Measurements from ENCODE around the gene TP53I13. TPM values are rescaled to one million over a fixed set of nuclear protein-coding genes. Genes with fewer than 3 reads are reported as not detected.

The TP53I13 gene
- total and polyA plus RNA-seq, 2 of the 13 experiments (the other 11 are each of a cell fraction or from before 2014, with no cell fraction given) = 16.9 to 25.7 TPM

GRCh38 chr17:29590411-29591145 lies 22.1 kb downstream of the TP53I13 start (continued):
- TF ChIP-seq ZNF557 (CRISPR knock-in tag; IDR thresholded peaks at IDR 0.05) = 0 out of 2 replicates have a peak, but pooled peaks have one; percentile 32
- TF ChIP-seq ZFX (CRISPR knock-in tag; IDR thresholded peaks at IDR 0.05; ENCODE audit: low read depth) = peak; percentile 52; the same call in 1 of the 2 replicates
- 0 out of 2 replicates have a peak, but pooled peaks have one; percentile 2 for TF ChIP-seq KDM2A (CRISPR knock-in tag; IDR thresholded peaks at IDR 0.05; ENCODE audit: borderline replicate concordance, low read depth)
- no peak for TF ChIP-seq PAF1 (CRISPR knock-in tag; IDR thresholded peaks at IDR 0.05)
- no peak for TF ChIP-seq MEF2D (CRISPR knock-in tag; IDR thresholded peaks at IDR 0.05)
- TF ChIP-seq GTF3A (CRISPR knock-in tag; conservative IDR thresholded peaks at IDR 0.05) = no peak
- TF ChIP-seq SP2 (CRISPR knock-in tag; IDR thresholded peaks at IDR 0.05) = no peak

GRCh38 chr17:29591146-29591736 lies 22.7 kb downstream of the TP53I13 start:
- peak overlapping the region; percentile 62 for H3K27ac ChIP-seq (ENCODE audit: extremely low read length, insufficient read depth, low read length)
- in situ Hi-C loops (cut with HindIII; ENCODE audit: extremely low pct_ligation_motif_present, low pct_unique_long_range_greater_than_20kb) (no loop called here), intact Hi-C loops (cut with micrococcal nuclease; ENCODE audit: unreplicated experiment) (loop anchor here (1.0 to 10.0 kb wide), 3 partner anchors 11 to 216 kb away; no protein-coding TSS in a partner anchor)
- H3K4me3 ChIP-seq (replicated peaks in 1 of 3; ENCODE audit: insufficient read depth in 1 of 3, low read depth in 2 of 3, low read length in 3 of 3) = peak overlapping the region; percentile 70 to 91 (median 89)
- POLR2A ChIA-PET = interaction anchor here (0.9 to 3.0 kb wide), 9 partner anchors 16 to 297 kb away, joined by 3 to 23 read pairs (median 7); partner anchors contain the start of genes ABHD15, NUFIP2 and TAOK1
- H3K36me3 ChIP-seq (replicated peaks in 1 of 2; ENCODE audit: control insufficient read depth in 1 of 2, insufficient read depth in 2 of 2, low read length in 2 of 2) = no peaks in the 10 kb centered on the region
- peak overlapping the region; percentile 89 for H3K4me2 ChIP-seq (ENCODE audit: low read depth, low read length)
- 0% methylated on average over 16 of the region's 31 CpGs for WGBS (ENCODE audit: low lambda C conversion rate)
- TSS peak; percentile 54 for BruUV-seq (replicated peaks)
- DNase-seq (ENCODE audit: low spot score) (peak; percentile 58), FAIRE-seq (peak; percentile 26), ATAC-seq (peak; percentile 43)
- peaks cover 14% of the 10 kb centered on the region; the same call in 1 of the 2 replicates for H4K20me1 ChIP-seq (ENCODE audit: insufficient read depth, low read length)
- H3K9ac ChIP-seq (ENCODE audit: insufficient read depth, low read depth, low read length) = peak overlapping the region; percentile 72
- CTCF ChIA-PET (ENCODE audit: low intra/inter-chr PET ratio, low total read pairs) = interaction anchor here (1.6 to 3.1 kb wide), 3 partner anchors 11 to 221 kb away, joined by 5 to 39 read pairs (median 10); no protein-coding TSS in a partner anchor
- H3K4me1 ChIP-seq (ENCODE audit: insufficient read depth, low read length) = peaks cover 59% of the 10 kb centered on the region
- H3K79me2 ChIP-seq (ENCODE audit: insufficient read depth, low read length) = peaks cover 23% of the 10 kb centered on the region
- H3K9me3 ChIP-seq (ENCODE audit: low read length) = no peaks in the 10 kb centered on the region
- peaks cover 1 to 24% of the 10 kb centered on the region in 2 experiments; a peak in 3 of 5 replicates for H3K27me3 ChIP-seq (ENCODE audit: control insufficient read depth in 1 of 2, insufficient read depth in 2 of 2, low read length in 2 of 2)
- H2AFZ ChIP-seq (ENCODE audit: low read length) = no peak overlapping the region
- no peak for TF ChIP-seq ZNF225 (CRISPR knock-in tag; IDR thresholded peaks at IDR 0.05)
- TF ChIP-seq ZSCAN21 (CRISPR knock-in tag; IDR thresholded peaks at IDR 0.05; ENCODE audit: borderline replicate concordance) = peak; percentile 12; the same call in 1 of the 2 replicates
- TF ChIP-seq PTBP1 (IDR thresholded peaks at IDR 0.05; ENCODE audit: low read depth, low read length, poor library complexity, severe bottlenecking) = no peak
- TF ChIP-seq ZFAT (CRISPR knock-in tag; conservative IDR thresholded peaks at IDR 0.05) = no peak
- TF ChIP-seq ZBTB44 (CRISPR knock-in tag; IDR thresholded peaks at IDR 0.05) = no peak
- TF ChIP-seq ZNF18 (CRISPR knock-in tag; IDR thresholded peaks at IDR 0.05; ENCODE audit: insufficient replicate concordance) = no peak
- no peak for TF ChIP-seq TOPORS (CRISPR knock-in tag; IDR thresholded peaks at IDR 0.05)
- TF ChIP-seq NFKB2 (CRISPR knock-in tag; IDR thresholded peaks at IDR 0.05; ENCODE audit: borderline replicate concordance) = peak; percentile 62; the same call in 1 of the 2 replicates

Measured in HepG2 (cell line).